Measurements from ENCODE around the gene AKR1C1.
"Not testable (repeated sequence)": the region's sequence is repeated elsewhere in the genome, so short reads cannot be mapped to it uniquely, and the experiment has no call there.

Gene AKR1C1

GRCh38 chr10:5018134-5018533, 54.9 kb downstream of the AKR1C1 start:
- no peak for TF ChIP-seq ZFX (IDR thresholded peaks at IDR 0.05)
- no peak for TF ChIP-seq CTCF (conservative IDR thresholded peaks at IDR 0.05)
- H3K27ac ChIP-seq = no peak overlapping the region

GRCh38 chr10:5018671-5019277, 55.6 kb downstream of the AKR1C1 start:
- H3K27ac ChIP-seq = not testable (repeated sequence)

GRCh38 chr10:5019770-5020612, 56.8 kb downstream of the AKR1C1 start:
- H3K27ac ChIP-seq = not testable (repeated sequence)

- not testable (repeated sequence) for H3K27ac ChIP-seq
Measured at GRCh38 chr10:5021624-5022290, 58.5 kb downstream of the AKR1C1 start.

- no peak for TF ChIP-seq ZFX (IDR thresholded peaks at IDR 0.05)
- no peak for TF ChIP-seq CTCF (conservative IDR thresholded peaks at IDR 0.05)
- H3K27ac ChIP-seq = no peak overlapping the region
Measured at GRCh38 chr10:5023177-5023805, 60.1 kb downstream of the AKR1C1 start.

- not testable (repeated sequence) for H3K27ac ChIP-seq
Measured at GRCh38 chr10:5025461-5025881, 62.3 kb downstream of the AKR1C1 start.

- no peak for TF ChIP-seq CTCF (conservative IDR thresholded peaks at IDR 0.05)
- no peak for TF ChIP-seq ZFX (IDR thresholded peaks at IDR 0.05)
Measured at GRCh38 chr10:5030989-5031388, 67.8 kb downstream of the AKR1C1 start.

GRCh38 chr10:5031588-5031987, 68.4 kb downstream of the AKR1C1 start:
- H3K27ac ChIP-seq = not testable (repeated sequence)

More at GRCh38 chr10:5030989-5031388, 67.8 kb downstream of the AKR1C1 start:
- H3K27ac ChIP-seq = no peak overlapping the region

- H3K27ac ChIP-seq = not testable (repeated sequence)
Measured at GRCh38 chr10:5032444-5032843, 69.2 kb downstream of the AKR1C1 start.
